NCI-H2196 (cell line): ENCODE results near the gene MED4.

ENCODE experiments used
- DNase-seq: peaks from one replicate; lab custom pipeline; 2025; ENCODE audit not compliant: unreplicated experiment; lab: John Stamatoyannopoulos, UW

Gene MED4

GRCh38 chr13:48038761-48039160 lies 56.1 kb downstream of the MED4 start:
- no peak for DNase-seq

GRCh38 chr13:48037346-48038173 lies 57.3 kb downstream of the MED4 start, which contains the start of gene NUDT15:
TSS of gene NUDT15 (plus strand) at chr13:48037726. CDS start at chr13:48037747, 21 bp downstream.
- DNase-seq: peak; percentile 88

- no peak for DNase-seq
Observed at GRCh38 chr13:48029859-48030258, 65.0 kb downstream of the MED4 start.

- DNase-seq: no peak
Observed at GRCh38 chr13:48028066-48028465, 66.8 kb downstream of the MED4 start.
